ENCODE data around the gene STK32C.

DNA sequence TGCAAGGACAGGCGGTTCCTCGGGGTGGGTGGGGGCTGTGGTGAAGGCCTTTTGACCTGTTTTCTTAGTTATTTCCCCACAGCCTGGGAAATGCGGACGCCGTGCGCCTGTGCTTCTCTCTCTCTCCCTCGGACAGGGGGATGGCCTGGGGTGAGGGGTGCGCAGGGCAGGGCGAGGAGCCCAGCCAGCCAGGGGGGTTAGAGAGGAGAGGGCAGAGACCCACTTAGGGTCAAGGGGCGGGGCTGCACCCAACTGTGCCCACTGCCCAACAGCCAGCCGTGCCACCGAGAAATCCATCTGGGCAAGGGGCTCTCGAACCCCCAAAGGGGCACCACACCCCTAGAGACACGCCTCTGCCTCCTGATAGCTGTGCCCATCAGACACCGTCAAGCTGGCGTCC, 67.2 kb downstream of the STK32C start:
- TF ChIP-seq CTCF (IDR thresholded peaks at IDR 0.05) (no peak), POLR2A (IDR thresholded peaks at IDR 0.05) (no peak)
